Neural progenitor cell (in vitro differentiated cells): Measurements from ENCODE around the gene TBC1D9.

Experiments
- EZH2 ChIP-seq: fragments of 200-600 bp; sonication (generic); IDR thresholded peaks from 2 replicates; pipeline ENCODE4 v1.6.1; 2017; ENCODE audit warnings: antibody characterized with exemption, mild to moderate bottlenecking, moderate library complexity
- TF ChIP-seq, protein P1 (sequence below): fragments of 200-600 bp; sonication (generic); IDR thresholded peaks from 2 replicates; pipeline ENCODE4 v1.5.1; 2017; ENCODE audit warnings: antibody characterized with exemption, mild to moderate bottlenecking

- TF ChIP-seq, protein P1, sequence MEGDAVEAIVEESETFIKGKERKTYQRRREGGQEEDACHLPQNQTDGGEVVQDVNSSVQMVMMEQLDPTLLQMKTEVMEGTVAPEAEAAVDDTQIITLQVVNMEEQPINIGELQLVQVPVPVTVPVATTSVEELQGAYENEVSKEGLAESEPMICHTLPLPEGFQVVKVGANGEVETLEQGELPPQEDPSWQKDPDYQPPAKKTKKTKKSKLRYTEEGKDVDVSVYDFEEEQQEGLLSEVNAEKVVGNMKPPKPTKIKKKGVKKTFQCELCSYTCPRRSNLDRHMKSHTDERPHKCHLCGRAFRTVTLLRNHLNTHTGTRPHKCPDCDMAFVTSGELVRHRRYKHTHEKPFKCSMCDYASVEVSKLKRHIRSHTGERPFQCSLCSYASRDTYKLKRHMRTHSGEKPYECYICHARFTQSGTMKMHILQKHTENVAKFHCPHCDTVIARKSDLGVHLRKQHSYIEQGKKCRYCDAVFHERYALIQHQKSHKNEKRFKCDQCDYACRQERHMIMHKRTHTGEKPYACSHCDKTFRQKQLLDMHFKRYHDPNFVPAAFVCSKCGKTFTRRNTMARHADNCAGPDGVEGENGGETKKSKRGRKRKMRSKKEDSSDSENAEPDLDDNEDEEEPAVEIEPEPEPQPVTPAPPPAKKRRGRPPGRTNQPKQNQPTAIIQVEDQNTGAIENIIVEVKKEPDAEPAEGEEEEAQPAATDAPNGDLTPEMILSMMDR, result no peak
- no peak for TF ChIP-seq EZH2
Measured at GRCh38 chr4:140688711-140689598, 67.2 kb downstream of the TBC1D9 start.
